CD4-positive, alpha-beta T cell (primary cell): ENCODE data around the gene AFDN. TPM values are rescaled to one million over a fixed set of nuclear protein-coding genes. Genes with fewer than 3 reads are reported as not detected.

Source experiments
- ATAC-seq: fragments of 200-7000 bp; cut with Tn5 transposase; one replicate; pipeline ENCODE4 v1.10.0; 2022; ENCODE audit warnings: mild to moderate bottlenecking; ENCODE audit not compliant: poor library complexity
- CTCF ChIA-PET: fragments of 350-600 bp; sonication (Branson Sonifier 250); formaldehyde crosslinking; loops from one replicate; lab custom pipeline; 2021; ENCODE audit warnings: antibody characterized with exemption, inconsistent platforms; lab: Charles Lee
- POLR2A ChIA-PET: fragments of 350-600 bp; sonication (Branson Sonifier 250); formaldehyde crosslinking; loops from one replicate; lab custom pipeline; 2021; ENCODE audit warnings: antibody characterized with exemption, inconsistent platforms; lab: Charles Lee
- DNase-seq, 14 experiments: peaks; one replicate each; pipeline ENCODE4 v3.0.0-alpha.2; 2013 to 2020; ENCODE audit warnings: mixed read lengths in 2 of 14
- H3K27ac ChIP-seq, 2 donors: one replicate each; pipeline versions ENCODE4 v1.5.1 to v1.7.0; 2013; ENCODE audit warnings: low read length in 2 of 2, low read depth in 1 of 2, mild to moderate bottlenecking in 1 of 2
- H3K27me3 ChIP-seq, 2 experiments: 1 replicate in 1 of 2; 2 replicates in 1 of 2; pipeline versions ENCODE4 v1.6.1 to v1.7.0; 2013; ENCODE audit warnings: low read length in 2 of 2, control low read depth in 1 of 2, mild to moderate bottlenecking in 1 of 2, moderate library complexity in 1 of 2; ENCODE audit not compliant: insufficient read depth in 2 of 2, control insufficient read depth in 1 of 2
- H3K36me3 ChIP-seq: one replicate; pipeline ENCODE4 v1.6.1; 2013; ENCODE audit warnings: low read length, control low read depth; ENCODE audit not compliant: insufficient read depth
- H3K4me1 ChIP-seq: one replicate; pipeline ENCODE4 v1.6.1; 2013; ENCODE audit warnings: low read length, control low read depth; ENCODE audit not compliant: insufficient read depth
- H3K4me3 ChIP-seq: one replicate; pipeline ENCODE4 v1.5.1; 2013; ENCODE audit warnings: mild to moderate bottlenecking, low read length, moderate library complexity
- H3K9me3 ChIP-seq, 2 experiments: 1 replicate in 1 of 2; 2 replicates in 1 of 2; pipeline versions ENCODE4 v1.6.1 to v1.7.0; 2013; ENCODE audit warnings: low read length in 2 of 2, mild to moderate bottlenecking in 2 of 2, control low read depth in 1 of 2, moderate library complexity in 1 of 2; ENCODE audit not compliant: control insufficient read depth in 1 of 2, insufficient read depth in 1 of 2
- H3K27ac Mint-ChIP-seq: one replicate; pipeline ENCODE4 v1.8.0; 2020; ENCODE audit warnings: mixed read lengths
- H3K27me3 Mint-ChIP-seq: one replicate; pipeline ENCODE4 v1.8.0; 2021; ENCODE audit warnings: mixed read lengths
- H3K36me3 Mint-ChIP-seq: one replicate; pipeline ENCODE4 v1.8.0; 2021; ENCODE audit warnings: low read depth, mixed read lengths
- H3K4me1 Mint-ChIP-seq: one replicate; pipeline ENCODE4 v1.8.0; 2021; ENCODE audit warnings: low read depth, mixed read lengths
- H3K4me3 Mint-ChIP-seq: one replicate; pipeline ENCODE4 v1.8.0; 2020; ENCODE audit warnings: mild to moderate bottlenecking, mixed read lengths
- H3K9me3 Mint-ChIP-seq: one replicate; pipeline ENCODE4 v1.8.0; 2020; ENCODE audit warnings: mixed read lengths
- intact Hi-C, 2 experiments: fragments of 100-400 bp; cut with DNase I in 1 of 2; cut with micrococcal nuclease in 1 of 2; formaldehyde crosslinking; loops; one replicate each; pipeline versions ENCODE4 v1.15.1 to v1.9.0; 2023 to 2025; cut with DNase I, micrococcal nuclease
- total RNA-seq, 174 experiments: library from RNA in 2 of 174; stranded (reverse) in 2 of 174; gene quantifications; one replicate each; pipeline ENCODE4 v1.2.3 and lab custom pipeline; 2021 to 2026
- TF ChIP-seq, protein P1 (sequence below): fragments of 200-600 bp; IDR thresholded peaks from one replicate; pipeline ENCODE4 v1.8.0; 2022; ENCODE audit warnings: antibody characterized with exemption, mild to moderate bottlenecking

AFDN gene
- total RNA-seq, 2 experiments from 2014 or later = 9.1 to 10.2 TPM

DNA sequence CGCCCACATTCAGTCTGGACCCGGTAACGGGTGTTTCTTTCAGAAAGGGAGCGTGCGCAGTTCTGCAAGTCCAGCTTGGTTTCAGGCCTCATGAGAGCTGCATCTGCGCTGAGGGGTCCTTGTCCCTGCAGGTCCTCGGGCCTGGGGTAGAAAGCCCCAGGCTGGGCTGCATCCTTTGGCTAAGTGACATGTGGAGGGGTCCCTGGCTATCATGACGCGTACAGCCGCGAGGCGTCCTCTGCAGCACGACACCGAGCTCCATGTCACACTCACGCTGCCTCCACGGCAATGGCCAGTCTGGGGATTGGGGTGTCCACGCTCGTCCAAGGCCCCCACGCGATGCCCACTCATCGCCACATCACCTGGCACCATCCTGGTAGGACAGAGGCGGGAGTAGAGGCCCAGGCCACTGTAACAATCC lies 169.0 kb downstream of the AFDN start:
- no peak overlapping the region for H3K27ac ChIP-seq
- no peaks in the 10 kb centered on the region for H3K4me1 ChIP-seq
- DNase-seq = no peak
- Mint-ChIP-seq H3K9me3 (no peaks in the 10 kb centered on the region), H3K27me3 (peaks cover 6% of the 10 kb centered on the region), H3K4me3 (no peak overlapping the region), H3K4me1 (no peaks in the 10 kb centered on the region), H3K27ac (no peak overlapping the region), H3K36me3 (no peaks in the 10 kb centered on the region)
- no peak for ATAC-seq
- intact Hi-C loops = no loop called here
- H3K36me3 ChIP-seq = no peaks in the 10 kb centered on the region
- H3K4me3 ChIP-seq = no peak overlapping the region
- ChIA-PET POLR2A (no interaction called here), CTCF (no interaction called here)
- peaks cover 0 to 17% of the 10 kb centered on the region in 2 experiments for H3K9me3 ChIP-seq
- TF ChIP-seq, protein P1, sequence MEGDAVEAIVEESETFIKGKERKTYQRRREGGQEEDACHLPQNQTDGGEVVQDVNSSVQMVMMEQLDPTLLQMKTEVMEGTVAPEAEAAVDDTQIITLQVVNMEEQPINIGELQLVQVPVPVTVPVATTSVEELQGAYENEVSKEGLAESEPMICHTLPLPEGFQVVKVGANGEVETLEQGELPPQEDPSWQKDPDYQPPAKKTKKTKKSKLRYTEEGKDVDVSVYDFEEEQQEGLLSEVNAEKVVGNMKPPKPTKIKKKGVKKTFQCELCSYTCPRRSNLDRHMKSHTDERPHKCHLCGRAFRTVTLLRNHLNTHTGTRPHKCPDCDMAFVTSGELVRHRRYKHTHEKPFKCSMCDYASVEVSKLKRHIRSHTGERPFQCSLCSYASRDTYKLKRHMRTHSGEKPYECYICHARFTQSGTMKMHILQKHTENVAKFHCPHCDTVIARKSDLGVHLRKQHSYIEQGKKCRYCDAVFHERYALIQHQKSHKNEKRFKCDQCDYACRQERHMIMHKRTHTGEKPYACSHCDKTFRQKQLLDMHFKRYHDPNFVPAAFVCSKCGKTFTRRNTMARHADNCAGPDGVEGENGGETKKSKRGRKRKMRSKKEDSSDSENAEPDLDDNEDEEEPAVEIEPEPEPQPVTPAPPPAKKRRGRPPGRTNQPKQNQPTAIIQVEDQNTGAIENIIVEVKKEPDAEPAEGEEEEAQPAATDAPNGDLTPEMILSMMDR = no peak
- H3K27me3 ChIP-seq = peaks cover 0 to 6% of the 10 kb centered on the region in 2 experiments

DNA sequence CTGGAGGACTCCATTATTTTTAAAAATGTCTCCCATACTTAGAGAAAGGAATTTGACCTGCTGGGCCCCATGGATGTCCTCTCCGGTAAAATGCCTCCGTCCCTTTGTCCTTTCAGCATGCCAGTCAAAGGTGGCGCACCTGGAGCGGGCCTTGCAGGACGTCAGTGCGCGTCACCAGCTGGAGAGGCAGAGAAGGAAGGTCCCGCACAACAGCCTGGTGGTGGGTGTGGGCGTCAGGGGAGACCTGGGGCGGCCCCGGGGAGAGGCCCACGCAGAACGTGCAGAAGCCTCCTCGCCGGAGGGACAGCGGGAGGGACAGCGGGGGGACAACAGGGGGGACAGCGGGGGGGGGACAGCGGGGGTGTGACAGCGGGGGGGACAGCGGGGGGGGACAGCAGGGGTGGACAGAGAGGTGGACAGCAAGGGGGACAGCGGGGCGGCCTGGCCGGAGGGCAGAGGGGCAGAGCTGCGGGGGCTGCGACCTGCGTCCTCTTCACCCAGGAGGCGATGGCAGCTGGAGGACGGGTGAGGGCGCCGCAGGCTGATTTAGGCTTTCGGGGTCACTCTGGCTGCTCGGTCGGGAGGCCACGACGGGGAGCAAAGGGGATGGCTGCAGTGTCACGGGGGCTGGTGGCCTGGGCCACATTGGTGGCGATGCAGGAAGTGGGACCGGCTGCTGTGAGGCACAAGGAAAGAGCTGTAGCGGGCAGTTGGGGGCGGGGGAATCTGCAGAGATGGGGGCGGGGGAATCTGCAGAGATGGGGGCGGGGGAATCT lies 169.9 kb downstream of the AFDN start:
- peaks cover 6% of the 10 kb centered on the region for H3K27me3 Mint-ChIP-seq

GRCh38 chr6:167997642-167998041 lies 170.9 kb downstream of the AFDN start, which contains the start of gene KIF25:
Gene KIF25 (plus strand): TSS chr6:167997671. CDS start chr6:168029586, 31,915 bp downstream.
- H3K36me3 Mint-ChIP-seq = no peaks in the 10 kb centered on the region
- ChIA-PET CTCF (no interaction called here), POLR2A (no interaction called here)
- no peak for DNase-seq
- H3K4me1 ChIP-seq = no peaks in the 10 kb centered on the region
- H3K27ac Mint-ChIP-seq = no peak within 1 kb of the TSS
- no peaks in the 10 kb centered on the region for H3K4me1 Mint-ChIP-seq
- no peak within 1 kb of the TSS for H3K4me3 Mint-ChIP-seq
- intact Hi-C loops = no loop called here
- no peaks in the 10 kb centered on the region for H3K36me3 ChIP-seq
- no peak within 1 kb of the TSS for H3K27ac ChIP-seq
- ATAC-seq = no peak
- H3K4me3 ChIP-seq = no peak within 1 kb of the TSS
- H3K27me3 ChIP-seq = peaks cover 0 to 6% of the 10 kb centered on the region in 2 experiments
- H3K27me3 Mint-ChIP-seq = peaks cover 6% of the 10 kb centered on the region
- peaks cover 0 to 21% of the 10 kb centered on the region in 2 experiments for H3K9me3 ChIP-seq
- TF ChIP-seq, protein P1 = no peak
- no peaks in the 10 kb centered on the region for H3K9me3 Mint-ChIP-seq

More for the DNA sequence above, 169.9 kb downstream of the AFDN start:
- Mint-ChIP-seq H3K9me3 (no peaks in the 10 kb centered on the region), H3K36me3 (no peaks in the 10 kb centered on the region), H3K4me3 (no peak overlapping the region), H3K27ac (no peak overlapping the region), H3K4me1 (no peaks in the 10 kb centered on the region)
- peak in 1 of 14 experiments; percentile 13 for DNase-seq
- ATAC-seq = no peak
- Histone ChIP-seq H3K36me3 (no peaks in the 10 kb centered on the region), H3K27ac (no peak overlapping the region), H3K9me3 (peaks cover 0 to 20% of the 10 kb centered on the region in 2 experiments), H3K4me1 (no peaks in the 10 kb centered on the region), H3K27me3 (peaks cover 0 to 6% of the 10 kb centered on the region in 2 experiments), H3K4me3 (no peak overlapping the region)
- TF ChIP-seq, protein P1 = no peak
- intact Hi-C loops = no loop called here
- ChIA-PET CTCF (no interaction called here), POLR2A (no interaction called here)
